B cell (primary cell): Measurements from ENCODE around the gene MYO18A.
"Not testable (repeated sequence)": the region's sequence is repeated elsewhere in the genome, so short reads cannot be mapped to it uniquely, and the experiment has no call there.

Experiments
- CTCF ChIP-seq: fragments of 200-600 bp; IDR thresholded peaks from one replicate; pipeline ENCODE4 v1.8.0; 2022; ENCODE audit warnings: antibody characterized with exemption, mild to moderate bottlenecking
- EZH2 ChIP-seq: IDR thresholded peaks from 2 replicates; pipeline ENCODE4 v1.6.1; 2012; ENCODE audit warnings: borderline replicate concordance, low read depth, mild to moderate bottlenecking, moderate library complexity, low read length; ENCODE audit not compliant: insufficient read depth, poor library complexity, severe bottlenecking

- not testable (repeated sequence) for TF ChIP-seq CTCF, EZH2
Measured at GRCh38 chr17:29221338-29221737, 41.1 kb upstream of the MYO18A start.
